ENCODE measurements around the gene PTPN2. TPM values are rescaled to one million over a fixed set of nuclear protein-coding genes. Genes with fewer than 3 reads are reported as not detected.

The PTPN2 gene
- total and polyA plus RNA-seq, 2 experiments from 2014 or later, result 49.9 to 65.5 TPM

DNA sequence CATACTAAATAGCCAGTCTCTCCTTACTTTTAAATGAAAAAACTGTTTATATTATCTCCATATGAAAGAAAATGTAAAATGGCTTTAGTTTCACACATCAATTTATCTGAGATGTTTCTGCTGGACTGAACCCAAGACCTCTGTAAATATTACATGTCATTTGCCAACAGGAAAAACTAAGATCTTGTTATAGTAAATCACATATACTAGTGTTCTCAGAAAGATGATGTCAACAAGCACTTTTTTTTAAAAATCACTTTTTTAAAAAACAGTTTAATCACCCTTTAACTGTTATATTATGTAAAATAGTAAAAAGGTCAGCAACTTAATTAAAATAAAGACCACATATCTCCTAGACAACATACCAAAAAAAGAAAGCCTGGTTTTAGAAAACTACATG is 46.3 kb downstream of the PTPN2 start (continued):
- TF ChIP-seq, protein P1, sequence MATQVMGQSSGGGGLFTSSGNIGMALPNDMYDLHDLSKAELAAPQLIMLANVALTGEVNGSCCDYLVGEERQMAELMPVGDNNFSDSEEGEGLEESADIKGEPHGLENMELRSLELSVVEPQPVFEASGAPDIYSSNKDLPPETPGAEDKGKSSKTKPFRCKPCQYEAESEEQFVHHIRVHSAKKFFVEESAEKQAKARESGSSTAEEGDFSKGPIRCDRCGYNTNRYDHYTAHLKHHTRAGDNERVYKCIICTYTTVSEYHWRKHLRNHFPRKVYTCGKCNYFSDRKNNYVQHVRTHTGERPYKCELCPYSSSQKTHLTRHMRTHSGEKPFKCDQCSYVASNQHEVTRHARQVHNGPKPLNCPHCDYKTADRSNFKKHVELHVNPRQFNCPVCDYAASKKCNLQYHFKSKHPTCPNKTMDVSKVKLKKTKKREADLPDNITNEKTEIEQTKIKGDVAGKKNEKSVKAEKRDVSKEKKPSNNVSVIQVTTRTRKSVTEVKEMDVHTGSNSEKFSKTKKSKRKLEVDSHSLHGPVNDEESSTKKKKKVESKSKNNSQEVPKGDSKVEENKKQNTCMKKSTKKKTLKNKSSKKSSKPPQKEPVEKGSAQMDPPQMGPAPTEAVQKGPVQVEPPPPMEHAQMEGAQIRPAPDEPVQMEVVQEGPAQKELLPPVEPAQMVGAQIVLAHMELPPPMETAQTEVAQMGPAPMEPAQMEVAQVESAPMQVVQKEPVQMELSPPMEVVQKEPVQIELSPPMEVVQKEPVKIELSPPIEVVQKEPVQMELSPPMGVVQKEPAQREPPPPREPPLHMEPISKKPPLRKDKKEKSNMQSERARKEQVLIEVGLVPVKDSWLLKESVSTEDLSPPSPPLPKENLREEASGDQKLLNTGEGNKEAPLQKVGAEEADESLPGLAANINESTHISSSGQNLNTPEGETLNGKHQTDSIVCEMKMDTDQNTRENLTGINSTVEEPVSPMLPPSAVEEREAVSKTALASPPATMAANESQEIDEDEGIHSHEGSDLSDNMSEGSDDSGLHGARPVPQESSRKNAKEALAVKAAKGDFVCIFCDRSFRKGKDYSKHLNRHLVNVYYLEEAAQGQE (IDR thresholded peaks at IDR 0.05; ENCODE audit: unreplicated experiment), result no peak
- TF ChIP-seq ZNF114 (CRISPR knock-in tag; IDR thresholded peaks at IDR 0.05) (no peak), EZH2phosphoT487 (IDR thresholded peaks at IDR 0.05; ENCODE audit: unreplicated experiment) (no peak)
- TF ChIP-seq, protein P2, sequence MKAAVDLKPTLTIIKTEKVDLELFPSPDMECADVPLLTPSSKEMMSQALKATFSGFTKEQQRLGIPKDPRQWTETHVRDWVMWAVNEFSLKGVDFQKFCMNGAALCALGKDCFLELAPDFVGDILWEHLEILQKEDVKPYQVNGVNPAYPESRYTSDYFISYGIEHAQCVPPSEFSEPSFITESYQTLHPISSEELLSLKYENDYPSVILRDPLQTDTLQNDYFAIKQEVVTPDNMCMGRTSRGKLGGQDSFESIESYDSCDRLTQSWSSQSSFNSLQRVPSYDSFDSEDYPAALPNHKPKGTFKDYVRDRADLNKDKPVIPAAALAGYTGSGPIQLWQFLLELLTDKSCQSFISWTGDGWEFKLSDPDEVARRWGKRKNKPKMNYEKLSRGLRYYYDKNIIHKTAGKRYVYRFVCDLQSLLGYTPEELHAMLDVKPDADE (IDR thresholded peaks at IDR 0.05), result no peak

DNA sequence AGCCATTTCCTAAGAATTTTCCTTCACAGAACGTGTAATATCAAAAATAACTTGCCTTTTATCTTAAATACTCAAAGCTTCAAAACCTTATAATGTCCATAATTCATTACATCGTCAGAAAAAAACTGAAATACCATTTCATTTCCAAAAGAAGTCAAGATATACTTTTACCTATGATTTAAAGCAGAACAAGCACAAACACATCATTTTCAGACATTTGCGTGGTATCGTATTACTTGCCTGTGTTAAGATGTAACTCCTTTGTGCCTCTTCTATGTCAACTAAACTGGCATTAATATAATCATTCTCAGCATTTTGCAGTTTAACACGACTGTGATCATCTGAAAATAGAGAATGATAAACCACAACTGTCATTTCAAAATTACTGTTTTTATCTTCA is 47.5 kb downstream of the PTPN2 start:
- no peak overlapping the region for H3K27ac ChIP-seq (ENCODE audit: low read depth)
- no peaks in the 10 kb centered on the region; the same call in 1 of the 2 replicates for H4K20me1 ChIP-seq (replicated peaks; ENCODE audit: insufficient read depth)
- Mint-ChIP-seq H3K4me1 (peaks cover 35% of the 10 kb centered on the region), H3K27ac (no peak overlapping the region), H3K36me3 (ENCODE audit: low read depth) (peaks cover 20% of the 10 kb centered on the region; the same call in 2 of the 3 replicates), H3K4me3 (no peak overlapping the region), H3K9me3 (no peaks in the 10 kb centered on the region; the same call in 2 of the 3 replicates), H3K27me3 (ENCODE audit: insufficient read depth, low read depth, poor library complexity) (no peaks in the 10 kb centered on the region)
- H3F3A ChIP-seq (replicated peaks; ENCODE audit: low read depth), result no peaks in the 10 kb centered on the region; the same call in 1 of the 2 replicates
- DNase-seq (ENCODE audit: low spot score) (no peak), ATAC-seq (no peak)
- peaks cover 57% of the 10 kb centered on the region for H3K79me2 ChIP-seq (replicated peaks; ENCODE audit: insufficient read depth)
- H3K4me1 ChIP-seq (ENCODE audit: insufficient read depth), result peaks cover 16% of the 10 kb centered on the region
- no peak overlapping the region for H2AFZ ChIP-seq
- no peaks in the 10 kb centered on the region for H3K27me3 ChIP-seq (ENCODE audit: insufficient read depth)
- H3K9me2 ChIP-seq (ENCODE audit: insufficient read depth), result no peaks in the 10 kb centered on the region
- no peaks in the 10 kb centered on the region; the same call in 1 of the 2 replicates for H3K36me3 ChIP-seq (ENCODE audit: insufficient read depth)
- H3K4me3 ChIP-seq, result no peak overlapping the region
- H3K4me2 ChIP-seq, result no peak overlapping the region
- TF ChIP-seq POLR2AphosphoS5 (IDR thresholded peaks at IDR 0.05; ENCODE audit: low read depth) (no peak), STAT1 (IDR thresholded peaks at IDR 0.05; ENCODE audit: unreplicated experiment) (no peak), EZH2phosphoT487 (IDR thresholded peaks at IDR 0.05; ENCODE audit: unreplicated experiment) (no peak), NANOG (IDR thresholded peaks at IDR 0.05; ENCODE audit: borderline replicate concordance) (no peak), ZNF114 (CRISPR knock-in tag; IDR thresholded peaks at IDR 0.05) (no peak), CREB1 (CRISPR knock-in tag; IDR thresholded peaks at IDR 0.05; ENCODE audit: low read depth) (no peak), EZH2 (IDR thresholded peaks at IDR 0.05; ENCODE audit: low read depth, unreplicated experiment) (no peak), JUNB (IDR thresholded peaks at IDR 0.05; ENCODE audit: unreplicated experiment) (no peak)
- TF ChIP-seq, protein P1 (IDR thresholded peaks at IDR 0.05; ENCODE audit: unreplicated experiment), result no peak
- TF ChIP-seq, protein P3, sequence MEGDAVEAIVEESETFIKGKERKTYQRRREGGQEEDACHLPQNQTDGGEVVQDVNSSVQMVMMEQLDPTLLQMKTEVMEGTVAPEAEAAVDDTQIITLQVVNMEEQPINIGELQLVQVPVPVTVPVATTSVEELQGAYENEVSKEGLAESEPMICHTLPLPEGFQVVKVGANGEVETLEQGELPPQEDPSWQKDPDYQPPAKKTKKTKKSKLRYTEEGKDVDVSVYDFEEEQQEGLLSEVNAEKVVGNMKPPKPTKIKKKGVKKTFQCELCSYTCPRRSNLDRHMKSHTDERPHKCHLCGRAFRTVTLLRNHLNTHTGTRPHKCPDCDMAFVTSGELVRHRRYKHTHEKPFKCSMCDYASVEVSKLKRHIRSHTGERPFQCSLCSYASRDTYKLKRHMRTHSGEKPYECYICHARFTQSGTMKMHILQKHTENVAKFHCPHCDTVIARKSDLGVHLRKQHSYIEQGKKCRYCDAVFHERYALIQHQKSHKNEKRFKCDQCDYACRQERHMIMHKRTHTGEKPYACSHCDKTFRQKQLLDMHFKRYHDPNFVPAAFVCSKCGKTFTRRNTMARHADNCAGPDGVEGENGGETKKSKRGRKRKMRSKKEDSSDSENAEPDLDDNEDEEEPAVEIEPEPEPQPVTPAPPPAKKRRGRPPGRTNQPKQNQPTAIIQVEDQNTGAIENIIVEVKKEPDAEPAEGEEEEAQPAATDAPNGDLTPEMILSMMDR (conservative IDR thresholded peaks at IDR 0.05; ENCODE audit: low read depth in 2 of 2), result no peak

All from GM23338 (cell line).